Fibroblast of mammary gland (primary cell): ENCODE results near the gene JPT2.

Source experiments
- DNase-seq: peaks from one replicate; pipeline ENCODE4 v3.0.0-alpha.2; 2010; ENCODE audit warnings: low read depth
- H3K4me3 ChIP-seq: 2 replicates; pipeline ENCODE4 v1.5.1; 2011; ENCODE audit warnings: low read depth, mild to moderate bottlenecking, low read length, moderate library complexity; ENCODE audit not compliant: control insufficient read depth
- TF ChIP-seq, protein P1 (sequence below): conservative IDR thresholded peaks from 2 replicates; pipeline ENCODE4 v1.5.1; 2011; ENCODE audit warnings: low read depth, low read length, inconsistent platforms; ENCODE audit not compliant: control insufficient read depth, insufficient read depth

Gene JPT2

DNA sequence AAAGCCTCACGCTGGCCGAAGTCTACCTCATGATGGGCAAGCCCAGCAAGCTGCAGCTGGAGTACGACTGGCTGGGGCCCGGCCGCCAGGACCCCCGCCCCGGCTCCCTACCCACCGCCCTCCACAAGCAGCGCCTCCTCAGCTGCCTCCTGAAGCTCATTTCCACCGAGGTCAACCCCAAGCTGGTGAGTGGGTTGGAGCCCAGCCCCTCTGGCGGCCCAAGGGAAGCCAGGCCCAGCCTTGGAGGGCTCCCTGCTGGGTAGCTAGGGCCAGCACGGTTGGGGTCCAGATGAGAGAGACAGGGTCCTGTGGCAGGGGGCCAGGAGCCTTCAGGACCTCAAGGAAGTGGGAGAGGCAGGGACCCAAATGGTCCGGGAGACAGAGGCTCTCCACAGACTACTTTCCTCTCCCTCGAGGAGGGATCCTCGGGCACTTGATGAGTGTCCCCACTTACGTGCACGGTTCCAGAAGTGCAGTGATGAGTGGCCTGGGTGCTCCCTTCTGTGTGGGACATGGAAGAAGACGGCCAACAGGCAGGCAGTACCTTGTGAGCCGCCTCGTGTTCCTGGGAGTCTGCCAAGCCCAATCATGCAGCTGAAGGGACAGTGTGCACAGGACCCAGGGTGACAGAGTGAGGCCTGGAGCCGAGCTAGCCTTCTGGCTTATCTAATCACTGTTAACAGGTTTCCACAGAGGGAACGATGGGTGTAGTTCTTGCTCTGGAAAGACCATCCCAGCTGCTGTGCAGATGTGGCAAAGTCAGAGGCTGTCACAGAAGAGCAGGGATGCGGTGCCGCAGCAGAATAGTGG lies 21.1 kb upstream of the JPT2 start:
- no peak for DNase-seq
- no peak overlapping the region for H3K4me3 ChIP-seq
- TF ChIP-seq, protein P1, sequence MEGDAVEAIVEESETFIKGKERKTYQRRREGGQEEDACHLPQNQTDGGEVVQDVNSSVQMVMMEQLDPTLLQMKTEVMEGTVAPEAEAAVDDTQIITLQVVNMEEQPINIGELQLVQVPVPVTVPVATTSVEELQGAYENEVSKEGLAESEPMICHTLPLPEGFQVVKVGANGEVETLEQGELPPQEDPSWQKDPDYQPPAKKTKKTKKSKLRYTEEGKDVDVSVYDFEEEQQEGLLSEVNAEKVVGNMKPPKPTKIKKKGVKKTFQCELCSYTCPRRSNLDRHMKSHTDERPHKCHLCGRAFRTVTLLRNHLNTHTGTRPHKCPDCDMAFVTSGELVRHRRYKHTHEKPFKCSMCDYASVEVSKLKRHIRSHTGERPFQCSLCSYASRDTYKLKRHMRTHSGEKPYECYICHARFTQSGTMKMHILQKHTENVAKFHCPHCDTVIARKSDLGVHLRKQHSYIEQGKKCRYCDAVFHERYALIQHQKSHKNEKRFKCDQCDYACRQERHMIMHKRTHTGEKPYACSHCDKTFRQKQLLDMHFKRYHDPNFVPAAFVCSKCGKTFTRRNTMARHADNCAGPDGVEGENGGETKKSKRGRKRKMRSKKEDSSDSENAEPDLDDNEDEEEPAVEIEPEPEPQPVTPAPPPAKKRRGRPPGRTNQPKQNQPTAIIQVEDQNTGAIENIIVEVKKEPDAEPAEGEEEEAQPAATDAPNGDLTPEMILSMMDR, result no peak

DNA sequence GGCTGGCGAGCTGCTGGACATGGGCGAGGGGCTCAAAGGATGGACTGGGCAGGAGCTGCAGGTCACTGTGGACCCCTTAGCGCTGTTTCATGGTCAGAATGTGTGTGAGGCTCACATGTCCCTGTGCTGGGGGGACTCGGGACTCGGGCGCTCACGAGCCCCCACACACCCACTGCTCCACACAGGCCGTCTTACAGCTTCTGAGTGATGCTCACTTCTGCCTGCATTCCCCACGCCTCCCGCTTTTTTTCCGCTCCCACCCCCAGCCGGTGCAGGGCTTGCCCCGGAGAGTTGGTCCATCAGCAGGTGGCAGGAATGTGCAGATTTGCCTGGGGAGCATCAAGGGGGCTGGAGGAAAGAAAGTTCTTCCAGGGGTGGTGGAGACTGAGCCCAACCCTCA lies 20.2 kb upstream of the JPT2 start:
- no peak for DNase-seq
- TF ChIP-seq, protein P1, result no peak
- no peak overlapping the region for H3K4me3 ChIP-seq

DNA sequence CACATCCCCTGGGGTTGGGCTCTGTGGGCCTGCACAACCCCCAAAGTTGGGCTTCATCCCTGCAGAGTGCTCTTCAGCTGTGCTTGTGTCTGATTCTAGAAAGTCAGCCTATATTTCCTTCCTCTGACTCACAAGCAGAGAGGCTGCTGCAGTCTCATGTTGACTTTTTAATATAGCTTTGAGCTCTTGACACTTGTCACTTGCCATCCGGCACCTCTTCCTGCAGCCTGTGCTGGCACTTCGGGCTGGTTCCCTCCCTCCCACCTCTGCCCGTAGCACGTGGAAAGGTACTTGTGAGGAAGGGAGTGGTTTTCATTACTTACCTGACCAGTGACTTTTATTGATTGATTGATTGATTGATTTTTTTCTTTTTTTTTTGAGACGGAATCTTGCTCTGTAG lies 19.0 kb upstream of the JPT2 start:
- TF ChIP-seq, protein P1, result no peak
- H3K4me3 ChIP-seq, result no peak overlapping the region
- no peak for DNase-seq

DNA sequence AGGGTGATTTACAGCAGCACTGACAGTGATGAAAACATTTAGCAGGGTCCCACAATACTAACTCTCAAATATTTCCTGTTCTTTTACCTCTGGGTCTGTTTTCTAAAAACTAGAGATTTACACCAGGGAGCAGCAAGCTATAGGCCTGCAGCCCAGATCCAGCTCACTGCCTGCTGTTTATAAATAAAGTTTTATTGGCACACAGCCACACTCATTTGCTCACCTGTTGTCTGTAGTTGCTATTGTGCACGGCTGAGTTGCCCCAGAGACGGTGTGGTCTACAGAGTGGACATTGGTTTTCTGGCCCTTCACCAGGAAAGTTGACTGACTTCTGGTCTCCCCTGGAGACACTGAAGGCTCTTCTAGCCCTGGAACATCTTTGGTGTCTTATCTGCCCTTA lies 16.3 kb upstream of the JPT2 start:
- DNase-seq, result no peak
- H3K4me3 ChIP-seq, result no peak overlapping the region
- TF ChIP-seq, protein P1, result no peak

DNA sequence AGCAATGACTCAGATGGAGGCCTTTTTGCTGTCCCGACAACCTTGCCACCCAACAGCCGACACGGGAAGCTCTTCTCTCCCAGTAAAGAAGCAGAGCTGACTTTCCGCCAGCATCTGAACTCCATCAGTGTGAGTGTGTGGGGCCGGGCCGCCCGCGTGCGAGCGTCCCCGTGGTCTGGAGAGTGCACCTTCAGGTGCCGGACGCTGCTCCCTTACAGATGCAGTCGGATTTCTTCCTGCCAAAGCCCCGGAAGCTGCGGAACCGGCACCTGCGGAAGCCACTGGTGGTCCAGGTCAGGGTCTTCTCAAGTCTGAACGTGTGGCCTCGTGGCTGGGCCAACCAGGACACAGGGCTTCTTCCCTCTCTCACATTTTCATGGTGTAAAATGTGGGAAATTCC lies 15.5 kb upstream of the JPT2 start:
- TF ChIP-seq, protein P1, result no peak
- DNase-seq, result no peak
- H3K4me3 ChIP-seq, result no peak overlapping the region

DNA sequence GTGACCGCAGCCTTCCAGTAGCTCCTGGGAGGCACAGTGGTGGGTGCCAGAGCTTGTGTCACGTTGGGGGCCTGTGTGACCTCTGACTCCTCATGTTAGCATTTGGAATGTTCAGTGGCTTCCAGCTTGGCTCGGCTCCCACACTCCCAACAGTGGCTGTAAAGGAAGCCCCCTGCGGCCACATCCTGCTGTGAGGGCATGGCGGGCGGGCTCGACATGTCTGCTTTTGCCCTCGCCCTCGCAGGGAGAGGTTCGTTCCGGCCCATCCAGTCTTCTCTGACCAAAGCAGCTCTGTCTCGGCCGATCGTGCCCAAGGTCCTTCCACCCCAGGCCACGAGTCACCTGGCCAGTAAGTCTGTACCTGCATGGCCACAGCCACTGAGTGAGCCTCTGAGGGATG lies 12.2 kb upstream of the JPT2 start:
- DNase-seq, result no peak
- TF ChIP-seq, protein P1, result no peak
- no peak overlapping the region for H3K4me3 ChIP-seq
